ENCODE data around the gene RNF214. TPM values are rescaled to one million over a fixed set of nuclear protein-coding genes. Genes with fewer than 3 reads are reported as not detected.

The RNF214 gene
- total and polyA plus RNA-seq, 2 of the 13 experiments (the other 11 are each of a cell fraction or from before 2014, with no cell fraction given) = 10.7 to 12.6 TPM

- peak; percentile 77; the same call in 1 of the 2 replicates for TF ChIP-seq KDM2A (CRISPR knock-in tag; IDR thresholded peaks at IDR 0.05; ENCODE audit: borderline replicate concordance, low read depth)
- TF ChIP-seq ZNF318 (CRISPR knock-in tag; IDR thresholded peaks at IDR 0.05) = no peak
- TF ChIP-seq ZNF570 (CRISPR knock-in tag; IDR thresholded peaks at IDR 0.05; ENCODE audit: borderline replicate concordance) = no peak
- no peak for TF ChIP-seq CBX1 (IDR thresholded peaks at IDR 0.05; ENCODE audit: low read depth)
- no peak for TF ChIP-seq ZNF484 (CRISPR knock-in tag; IDR thresholded peaks at IDR 0.05; ENCODE audit: borderline replicate concordance, low read depth)
- TF ChIP-seq JUND (CRISPR knock-in tag; IDR thresholded peaks at IDR 0.05) = no peak
- TF ChIP-seq ZNF567 (CRISPR knock-in tag; IDR thresholded peaks at IDR 0.05; ENCODE audit: borderline replicate concordance) = 0 out of 2 replicates have a peak, but pooled peaks have one; percentile 14
- 0 out of 2 replicates have a peak, but pooled peaks have one; percentile 29 for TF ChIP-seq ZNF546 (CRISPR knock-in tag; conservative IDR thresholded peaks at IDR 0.05)
- TF ChIP-seq ZNF646 (CRISPR knock-in tag; IDR thresholded peaks at IDR 0.05) = no peak
- no peak for TF ChIP-seq EP300 (IDR thresholded peaks at IDR 0.05; ENCODE audit: low read depth in 2 of 2, low read length in 2 of 2)
- TF ChIP-seq EP300 (CRISPR knock-in tag; IDR thresholded peaks at IDR 0.05; ENCODE audit: borderline replicate concordance) = no peak
- TF ChIP-seq SOX13 (IDR thresholded peaks at IDR 0.05) = no peak
- 0 out of 4 replicates have a peak, but pooled peaks of 1 of the 2 experiments have one; percentile 8 for TF ChIP-seq SOX13 (CRISPR knock-in tag; conservative IDR thresholded peaks at IDR 0.05 in 1 of 2, IDR thresholded peaks at IDR 0.05 in 1 of 2)
Observed at GRCh38 chr11:117327567-117328374, 95.3 kb downstream of the RNF214 start, which contains the start of gene CEP164 (continued).

All from HepG2 (cell line).